ENCODE results near the gene ABCA13. TPM values are rescaled to one million over a fixed set of nuclear protein-coding genes. Genes with fewer than 3 reads are reported as not detected.

ABCA13 gene
- total RNA-seq, 3 donors from 2014 or later: 0.43 to 1.6 (median 1.1) TPM

- DNase-seq (no peak), ATAC-seq (no peak)
- intact Hi-C loops (cut with DNase I, micrococcal nuclease): no loop called here
- no peak overlapping the region for H3K4me3 ChIP-seq
- no peak for TF ChIP-seq CTCF (IDR thresholded peaks at IDR 0.05)
- peaks cover 9% of the 10 kb centered on the region for H3K9me3 ChIP-seq
- no peaks in the 10 kb centered on the region for H3K36me3 ChIP-seq (ENCODE audit: low read depth)
- H3K4me1 ChIP-seq (ENCODE audit: low read depth): no peaks in the 10 kb centered on the region
Measured at GRCh38 chr7:48165157-48165556, 6.1 kb upstream of the ABCA13 start.

- Histone ChIP-seq H3K4me3 (no peak overlapping the region), H3K4me1 (ENCODE audit: low read depth) (no peaks in the 10 kb centered on the region), H3K9me3 (peaks cover 1% of the 10 kb centered on the region), H3K36me3 (ENCODE audit: low read depth) (no peaks in the 10 kb centered on the region)
- ATAC-seq (peak; percentile 75), DNase-seq (no peak)
- no peak for TF ChIP-seq CTCF (IDR thresholded peaks at IDR 0.05)
- intact Hi-C loops (cut with DNase I, micrococcal nuclease): no loop called here
Measured at GRCh38 chr7:48168159-48168558, 3.1 kb upstream of the ABCA13 start.

GRCh38 chr7:48170506-48170905 lies 752 bp upstream of the ABCA13 start:
- ATAC-seq (no peak), DNase-seq (no peak)
- no peak overlapping the region for H3K4me3 ChIP-seq
- H3K36me3 ChIP-seq (ENCODE audit: low read depth): no peaks in the 10 kb centered on the region
- TF ChIP-seq CTCF (IDR thresholded peaks at IDR 0.05): no peak
- intact Hi-C loops (cut with DNase I, micrococcal nuclease): no loop called here
- no peaks in the 10 kb centered on the region for H3K4me1 ChIP-seq (ENCODE audit: low read depth)
- H3K9me3 ChIP-seq: no peaks in the 10 kb centered on the region

- no peaks in the 10 kb centered on the region for H3K4me1 ChIP-seq (ENCODE audit: low read depth)
- no peaks in the 10 kb centered on the region for H3K9me3 ChIP-seq
- H3K4me3 ChIP-seq: no peak overlapping the region
- intact Hi-C loops (cut with DNase I, micrococcal nuclease): no loop called here
- no peak for DNase-seq
- ATAC-seq: no peak
- TF ChIP-seq CTCF (IDR thresholded peaks at IDR 0.05): no peak
- H3K36me3 ChIP-seq (ENCODE audit: low read depth): no peaks in the 10 kb centered on the region
Measured at GRCh38 chr7:48173313-48173712, 2.1 kb downstream of the ABCA13 start.

- Histone ChIP-seq H3K9me3 (no peaks in the 10 kb centered on the region), H3K4me1 (ENCODE audit: low read depth) (no peaks in the 10 kb centered on the region), H3K36me3 (ENCODE audit: low read depth) (no peaks in the 10 kb centered on the region), H3K4me3 (no peak overlapping the region)
- intact Hi-C loops (cut with DNase I, micrococcal nuclease): no loop called here
- no peak for TF ChIP-seq CTCF (IDR thresholded peaks at IDR 0.05)
- no peak for DNase-seq
- ATAC-seq: no peak
Measured at GRCh38 chr7:48173756-48174382, 2.6 kb downstream of the ABCA13 start.

- intact Hi-C loops (cut with DNase I, micrococcal nuclease): no loop called here
- DNase-seq (no peak), ATAC-seq (no peak)
- no peaks in the 10 kb centered on the region for H3K9me3 ChIP-seq
- H3K4me1 ChIP-seq (ENCODE audit: low read depth): no peaks in the 10 kb centered on the region
- no peak overlapping the region for H3K4me3 ChIP-seq
- TF ChIP-seq CTCF (IDR thresholded peaks at IDR 0.05): no peak
- no peaks in the 10 kb centered on the region for H3K36me3 ChIP-seq (ENCODE audit: low read depth)
Measured at GRCh38 chr7:48175019-48175418, 3.8 kb downstream of the ABCA13 start.
